H1 (cell line): ENCODE results near the gene RALY. TPM values are rescaled to one million over a fixed set of nuclear protein-coding genes. Genes with fewer than 3 reads are reported as not detected.

ENCODE experiments used
- polyA plus RNA-seq, 7 experiments: library from polyadenylated mRNA; depleted of rRNA in 3 of 7; stranded (reverse) in 5 of 7; unstranded in 2 of 7; fragments of >200 nt in 5 of 7; fragments of 200-250 nt in 2 of 7; gene quantifications; 1 replicate in 5 of 7; 2 replicates in 1 of 7; 4 replicates in 1 of 7; pipeline versions ENCODE4 v1.2.1 to v1.2.3, GENCODE V29; 2011 to 2013; ENCODE audit warnings: missing spikeins in 2 of 7, mixed read lengths in 2 of 7
- total RNA-seq: library from RNA; stranded (reverse); fragmentation: NEBNext Ultra II Directional; extraction: Animal tissue kit (Norgen Biotek cat#: 25700); gene quantifications from 2 replicates; pipeline ENCODE4 v1.2.1, GENCODE V29; 2021
- TF ChIP-seq, protein P1 (sequence below): IDR thresholded peaks from 2 replicates; pipeline ENCODE4 v1.6.1; 2012; ENCODE audit warnings: inconsistent platforms

Gene RALY
- total and polyA plus RNA-seq, 2 of the 8 experiments (the other 6 are each of a cell fraction or from before 2014, with no cell fraction given): 133 to 148 TPM

DNA sequence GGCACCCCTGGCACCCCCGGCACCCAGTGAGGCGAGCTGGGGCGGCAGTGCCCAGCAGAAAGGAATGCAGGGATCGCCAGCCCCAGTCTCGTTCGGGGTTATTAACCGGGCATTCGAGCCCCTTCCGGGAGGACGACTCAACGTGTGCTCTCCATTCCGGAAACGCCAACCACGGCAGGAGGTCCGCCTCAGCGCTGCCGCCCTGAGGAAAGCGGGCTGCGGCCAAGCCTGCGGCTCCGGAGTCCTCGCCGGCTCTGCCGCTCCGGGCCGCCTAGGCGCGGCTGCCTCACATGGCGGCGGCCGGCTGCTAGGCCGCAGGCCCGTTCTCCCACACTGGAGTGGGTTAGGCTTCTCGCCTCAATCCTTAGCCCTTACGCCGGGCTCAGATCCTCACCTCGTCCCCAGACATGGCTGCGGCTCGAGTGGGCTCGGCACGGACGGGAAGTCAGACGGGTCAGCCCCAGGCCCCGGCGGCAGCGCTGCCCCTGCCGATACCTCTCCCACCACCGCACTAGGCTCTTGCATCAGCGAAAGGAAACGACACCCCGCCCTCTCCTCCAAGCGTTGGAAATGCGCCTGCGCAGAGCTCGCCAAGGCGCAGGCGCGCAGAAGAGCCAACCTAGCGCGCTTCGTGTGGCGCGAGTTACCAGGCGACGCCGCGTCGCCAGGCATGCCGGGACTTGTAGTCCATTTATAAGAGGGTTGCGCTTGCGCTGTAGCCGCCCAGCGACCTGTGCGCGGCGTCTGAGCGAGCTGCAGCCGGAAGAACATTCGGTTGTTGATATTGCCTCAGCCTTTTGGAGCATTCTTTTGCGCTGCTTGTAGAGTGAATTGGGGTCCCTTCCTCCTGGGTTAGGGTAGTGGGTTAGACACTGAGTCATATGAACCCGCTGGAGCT is 118.2 kb downstream of the RALY start, which contains the start of gene EIF2S2 (continued):
- TF ChIP-seq, protein P1, sequence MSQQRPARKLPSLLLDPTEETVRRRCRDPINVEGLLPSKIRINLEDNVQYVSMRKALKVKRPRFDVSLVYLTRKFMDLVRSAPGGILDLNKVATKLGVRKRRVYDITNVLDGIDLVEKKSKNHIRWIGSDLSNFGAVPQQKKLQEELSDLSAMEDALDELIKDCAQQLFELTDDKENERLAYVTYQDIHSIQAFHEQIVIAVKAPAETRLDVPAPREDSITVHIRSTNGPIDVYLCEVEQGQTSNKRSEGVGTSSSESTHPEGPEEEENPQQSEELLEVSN: 0 out of 2 replicates have a peak, but pooled peaks have one; percentile 14
